OCI-LY1 (cell line): ENCODE data around the gene CCDC40.

ENCODE experiments used
- H2AFZ ChIP-seq: fragments of 200-600 bp; sonication (generic), shearing (Covaris generic); 2 replicates; pipeline ENCODE4 v1.6.0; 2014; ENCODE audit warnings: antibody characterized with exemption, mild to moderate bottlenecking, low read length
- H3F3A ChIP-seq: fragments of 200-600 bp; sonication (generic), shearing (Covaris generic); 2 replicates; pipeline ENCODE4 v1.6.0; 2014; ENCODE audit warnings: mild to moderate bottlenecking, antibody characterized with exemption, low read length, moderate library complexity; ENCODE audit not compliant: insufficient read depth
- H3K27ac ChIP-seq: fragments of 200-600 bp; sonication (generic); 2 replicates; pipeline ENCODE4 v1.5.1; 2014; ENCODE audit warnings: low read length, mixed run types, mild to moderate bottlenecking, low read depth; ENCODE audit not compliant: poor library complexity, severe bottlenecking
- H3K27me3 ChIP-seq: fragments of 200-600 bp; sonication (generic); 2 replicates; pipeline ENCODE4 v1.6.0; 2014; ENCODE audit warnings: antibody characterized with exemption, mild to moderate bottlenecking, low read length, moderate library complexity; ENCODE audit not compliant: insufficient read depth
- H3K36me3 ChIP-seq: fragments of 200-600 bp; sonication (generic); 2 replicates; pipeline ENCODE4 v1.6.1; 2014; ENCODE audit warnings: mild to moderate bottlenecking, antibody characterized with exemption, low read length, moderate library complexity, mixed read lengths; ENCODE audit not compliant: insufficient read depth
- H3K4me1 ChIP-seq: fragments of 200-600 bp; sonication (generic); 2 replicates; pipeline ENCODE4 v1.5.1; 2014; ENCODE audit warnings: mild to moderate bottlenecking, low read length, moderate library complexity; ENCODE audit not compliant: insufficient read depth, severe bottlenecking
- H3K4me2 ChIP-seq: fragments of 200-600 bp; sonication (generic), shearing (Covaris generic); 2 replicates; pipeline ENCODE4 v1.6.1; 2014; ENCODE audit warnings: low read length
- H3K4me3 ChIP-seq: fragments of 200-600 bp; sonication (generic); 2 replicates; pipeline ENCODE4 v1.5.1; 2014; ENCODE audit warnings: low read length, low read depth, mild to moderate bottlenecking, mixed read lengths; ENCODE audit not compliant: poor library complexity, severe bottlenecking
- H3K79me2 ChIP-seq: fragments of 200-600 bp; shearing (Covaris generic); 2 replicates; pipeline ENCODE4 v1.6.1; 2016; ENCODE audit warnings: mixed run types, low read length, mixed read lengths; ENCODE audit not compliant: insufficient read depth
- H3K9ac ChIP-seq: fragments of 200-600 bp; sonication (generic), shearing (Covaris generic); 2 replicates; pipeline ENCODE4 v1.6.1; 2014; ENCODE audit warnings: mild to moderate bottlenecking, low read length, mixed read lengths
- H3K9me2 ChIP-seq: fragments of 200-600 bp; sonication (generic), shearing (Covaris generic); 2 replicates; pipeline ENCODE4 v1.6.1; 2014; ENCODE audit warnings: low read depth, mild to moderate bottlenecking, low read length, mixed read lengths
- H3K9me3 ChIP-seq: fragments of 200-600 bp; shearing (Covaris generic); 2 replicates; pipeline ENCODE4 v1.6.1; 2014; ENCODE audit warnings: low read length, mixed read lengths
- H4K20me1 ChIP-seq: fragments of 200-600 bp; sonication (generic), shearing (Covaris generic); 2 replicates; pipeline ENCODE4 v1.6.0; 2016; ENCODE audit warnings: mild to moderate bottlenecking, low read length; ENCODE audit not compliant: insufficient read depth
- CTCF ChIP-seq: fragments of 200-600 bp; sonication (generic), shearing (Covaris generic); IDR thresholded peaks from 2 replicates; pipeline ENCODE4 v1.5.1; 2017; ENCODE audit warnings: mild to moderate bottlenecking, antibody characterized with exemption, low read length, moderate library complexity, mixed read lengths
- EZH2 ChIP-seq: fragments of 200-600 bp; sonication (generic), shearing (Covaris generic); IDR thresholded peaks from 2 replicates; pipeline ENCODE4 v1.8.0; 2017; ENCODE audit warnings: borderline replicate concordance, mixed run types, mild to moderate bottlenecking, antibody characterized with exemption, low read length, moderate library complexity, mixed read lengths

Gene CCDC40

GRCh38 chr17:80110447-80110812 is 74.0 kb downstream of the CCDC40 start:
- no peak overlapping the region for H3K4me2 ChIP-seq
- H3F3A ChIP-seq: no peaks in the 10 kb centered on the region; the same call in 1 of the 2 replicates
- no peak overlapping the region for H3K9ac ChIP-seq
- H3K79me2 ChIP-seq: no peaks in the 10 kb centered on the region
- TF ChIP-seq EZH2 (no peak), CTCF (no peak)
- no peaks in the 10 kb centered on the region for H3K9me2 ChIP-seq
- no peaks in the 10 kb centered on the region; the same call in 1 of the 2 replicates for H3K36me3 ChIP-seq
- peaks cover 11% of the 10 kb centered on the region for H3K9me3 ChIP-seq
- no peak overlapping the region for H2AFZ ChIP-seq
- no peaks in the 10 kb centered on the region for H3K4me1 ChIP-seq
- peaks cover 14% of the 10 kb centered on the region; the same call in 1 of the 2 replicates for H3K27me3 ChIP-seq
- H3K27ac ChIP-seq: no peak overlapping the region
- no peaks in the 10 kb centered on the region for H4K20me1 ChIP-seq
- no peak overlapping the region for H3K4me3 ChIP-seq

- no peak overlapping the region for H3K4me2 ChIP-seq
Observed at GRCh38 chr17:80110927-80111701, 74.7 kb downstream of the CCDC40 start.

GRCh38 chr17:80111702-80112470 is 75.4 kb downstream of the CCDC40 start:
- H3K4me1 ChIP-seq: no peaks in the 10 kb centered on the region
- no peak overlapping the region for H2AFZ ChIP-seq
- TF ChIP-seq CTCF (no peak), EZH2 (no peak)
- no peak overlapping the region for H3K9ac ChIP-seq
- H3K27ac ChIP-seq: no peak overlapping the region
- H3K9me2 ChIP-seq: no peaks in the 10 kb centered on the region
- no peaks in the 10 kb centered on the region for H4K20me1 ChIP-seq
- H3K4me3 ChIP-seq: no peak overlapping the region
- H3K27me3 ChIP-seq: peaks cover 12% of the 10 kb centered on the region; the same call in 1 of the 2 replicates
- H3F3A ChIP-seq: no peaks in the 10 kb centered on the region; the same call in 1 of the 2 replicates
- no peaks in the 10 kb centered on the region for H3K79me2 ChIP-seq
- H3K36me3 ChIP-seq: no peaks in the 10 kb centered on the region; the same call in 1 of the 2 replicates
- no peak overlapping the region for H3K4me2 ChIP-seq
- H3K9me3 ChIP-seq: peaks cover 14% of the 10 kb centered on the region

More at GRCh38 chr17:80110927-80111701, 74.7 kb downstream of the CCDC40 start:
- Histone ChIP-seq H3K4me1 (no peaks in the 10 kb centered on the region), H3K27me3 (peaks cover 15% of the 10 kb centered on the region; the same call in 1 of the 2 replicates), H3K4me3 (no peak overlapping the region), H2AFZ (no peak overlapping the region), H4K20me1 (no peaks in the 10 kb centered on the region), H3K36me3 (no peaks in the 10 kb centered on the region; the same call in 1 of the 2 replicates), H3F3A (no peaks in the 10 kb centered on the region; the same call in 1 of the 2 replicates), H3K79me2 (no peaks in the 10 kb centered on the region), H3K27ac (no peak overlapping the region), H3K9me2 (no peaks in the 10 kb centered on the region), H3K9me3 (peaks cover 14% of the 10 kb centered on the region), H3K9ac (no peak overlapping the region)
- TF ChIP-seq EZH2 (no peak), CTCF (no peak)
